Psoas muscle (tissue), 8 donors: Measurements from ENCODE around the gene ARHGEF9. TPM values are rescaled to one million over a fixed set of nuclear protein-coding genes. Genes with fewer than 3 reads are reported as not detected.

ENCODE experiments used
- ATAC-seq, 4 donors: fragments of 200-7000 bp; cut with Tn5 transposase; one replicate each; pipeline ENCODE4 v1.9.1; 2020; ENCODE audit warnings: moderate library complexity in 3 of 4, mild to moderate bottlenecking in 2 of 4
- DNase-seq, 2 donors: peaks; one replicate each; pipeline ENCODE4 v3.0.0-alpha.2; 2020
- H3K27ac ChIP-seq: fragments of 200-600 bp; one replicate; pipeline ENCODE4 v1.8.0; 2022
- H3K27me3 ChIP-seq, 3 donors: fragments of 200-600 bp in 1 of 3; one replicate each; pipeline versions ENCODE4 v1.6.1 to v1.8.0; 2013 to 2022; ENCODE audit warnings: low read length in 2 of 3, mild to moderate bottlenecking in 2 of 3, moderate library complexity in 1 of 3; ENCODE audit not compliant: insufficient read depth in 3 of 3
- H3K36me3 ChIP-seq, 2 donors: fragments of 200-600 bp in 1 of 2; one replicate each; pipeline versions ENCODE4 v1.6.1 to v1.8.0; 2013 to 2022; ENCODE audit warnings: low read depth in 1 of 2, mild to moderate bottlenecking in 1 of 2, moderate library complexity in 1 of 2; ENCODE audit not compliant: insufficient read depth in 1 of 2
- H3K4me1 ChIP-seq: fragments of 200-600 bp; one replicate; pipeline ENCODE4 v1.8.0; 2022
- H3K4me3 ChIP-seq: fragments of 200-600 bp; one replicate; pipeline ENCODE4 v1.8.0; 2022; ENCODE audit warnings: mild to moderate bottlenecking
- H3K9me3 ChIP-seq: fragments of 200-600 bp; one replicate; pipeline ENCODE4 v1.8.0; 2022
- WGBS, 3 donors: extraction: QIAGEN DNeasy Blood & Tissue Kit; methylation state at CpG; one replicate each; pipeline versions ENCODE4 v1.1.6 to v1.1.7; 2013; 5-methylcytosine and 5-hydroxymethylcytosine counted together
- intact Hi-C, 2 donors: fragments of 100-400 bp; cut with DNase I; formaldehyde crosslinking; loops; one replicate each; pipeline versions ENCODE4 v1.11.0 to v1.14.2; 2022
- polyA plus RNA-seq, 3 donors: library from polyadenylated mRNA; stranded (reverse); fragments of 200-250 nt; gene quantifications; one replicate each; pipeline ENCODE4 v1.2.3, GENCODE V29; 2013
- total RNA-seq, 4 donors: library from RNA; stranded (reverse); fragmentation: NEBNext Ultra II Directional in 2 of 4; extraction: Animal tissue kit (Norgen Biotek cat#: 25700) in 2 of 4; gene quantifications; one replicate each; pipeline versions ENCODE4 v1.2.1 to v1.2.4, GENCODE V29; 2021 to 2023
- TF ChIP-seq, protein P1 (sequence below): fragments of 200-600 bp; IDR thresholded peaks from one replicate; pipeline ENCODE4 v1.8.0; 2022; ENCODE audit warnings: antibody characterized with exemption
- donor health status: healthy with polysubstance abuse.
- donor health status: DM: no; HTN: no; CAD: no; lungs with moderate emphysema.
- donor health status: Bipolar disorder and iron deficiency.
- donor health status: healthy.
- donor health status: DM: yes; HTN: yes; CAD: no.
- donor health status: DM: no; HTN: no; CAD: no.
- donor health status: DM: no; HTN: no; CAD: no.
- donor health status: DM: yes; HTN: yes; CAD: no.

Gene ARHGEF9
- total and polyA plus RNA-seq, 7 donors = 1.6 to 9.4 (median 4.7) TPM

DNA sequence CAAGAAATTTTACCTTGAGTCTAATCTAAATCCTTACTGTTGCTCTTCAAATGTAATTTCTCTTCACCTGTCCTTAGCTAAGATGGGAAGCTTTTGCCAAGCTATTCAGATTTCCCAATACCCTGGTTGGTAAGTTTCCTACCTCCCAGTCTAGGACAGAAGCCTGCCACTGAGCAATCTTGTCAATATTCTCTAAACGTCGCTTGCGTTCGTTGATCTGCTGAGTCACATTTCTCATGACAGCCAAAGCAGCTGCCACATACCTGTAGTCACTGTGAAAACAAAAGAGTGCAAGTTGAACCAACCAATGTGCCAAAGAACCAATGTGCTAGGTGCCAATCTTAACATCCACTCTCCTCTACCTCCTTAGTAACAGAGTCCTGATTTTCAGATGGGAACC lies 111.1 kb downstream of the ARHGEF9 start:
- WGBS, 3 donors = 68 to 83% (median 70%) methylated on average over 4 of the region's 4 CpGs
- no peaks in the 10 kb centered on the region for H3K27me3 ChIP-seq
- no peak overlapping the region for H3K4me3 ChIP-seq
- no peaks in the 10 kb centered on the region for H3K4me1 ChIP-seq
- H3K9me3 ChIP-seq = no peaks in the 10 kb centered on the region
- DNase-seq (no peak), ATAC-seq (peak in 1 of 4 donors; percentile 41)
- TF ChIP-seq, protein P1, sequence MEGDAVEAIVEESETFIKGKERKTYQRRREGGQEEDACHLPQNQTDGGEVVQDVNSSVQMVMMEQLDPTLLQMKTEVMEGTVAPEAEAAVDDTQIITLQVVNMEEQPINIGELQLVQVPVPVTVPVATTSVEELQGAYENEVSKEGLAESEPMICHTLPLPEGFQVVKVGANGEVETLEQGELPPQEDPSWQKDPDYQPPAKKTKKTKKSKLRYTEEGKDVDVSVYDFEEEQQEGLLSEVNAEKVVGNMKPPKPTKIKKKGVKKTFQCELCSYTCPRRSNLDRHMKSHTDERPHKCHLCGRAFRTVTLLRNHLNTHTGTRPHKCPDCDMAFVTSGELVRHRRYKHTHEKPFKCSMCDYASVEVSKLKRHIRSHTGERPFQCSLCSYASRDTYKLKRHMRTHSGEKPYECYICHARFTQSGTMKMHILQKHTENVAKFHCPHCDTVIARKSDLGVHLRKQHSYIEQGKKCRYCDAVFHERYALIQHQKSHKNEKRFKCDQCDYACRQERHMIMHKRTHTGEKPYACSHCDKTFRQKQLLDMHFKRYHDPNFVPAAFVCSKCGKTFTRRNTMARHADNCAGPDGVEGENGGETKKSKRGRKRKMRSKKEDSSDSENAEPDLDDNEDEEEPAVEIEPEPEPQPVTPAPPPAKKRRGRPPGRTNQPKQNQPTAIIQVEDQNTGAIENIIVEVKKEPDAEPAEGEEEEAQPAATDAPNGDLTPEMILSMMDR = no peak
- no peak overlapping the region for H3K27ac ChIP-seq
- peaks cover 0 to 27% of the 10 kb centered on the region in 2 donors for H3K36me3 ChIP-seq
- intact Hi-C loops = no loop called here

DNA sequence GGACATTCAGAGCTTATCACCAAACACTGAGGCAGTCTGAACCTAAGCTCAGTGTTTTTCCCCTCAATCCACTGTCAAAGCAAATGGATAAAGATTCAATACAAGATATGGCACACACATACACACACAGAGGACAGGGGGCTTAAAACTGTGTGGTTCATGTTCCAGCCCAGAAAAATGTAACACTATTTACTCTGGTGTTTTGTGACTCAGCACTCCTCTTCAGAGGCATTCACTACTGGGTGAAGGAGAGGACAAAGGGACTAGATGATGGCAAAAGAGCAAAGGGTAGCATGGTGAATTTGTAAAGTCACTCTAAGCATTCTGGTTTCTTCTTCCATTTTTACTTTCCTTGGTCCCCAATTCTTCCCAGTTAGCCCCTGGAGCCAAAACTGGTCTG lies 120.3 kb downstream of the ARHGEF9 start:
- peaks cover 0 to 6% of the 10 kb centered on the region in 2 donors for H3K36me3 ChIP-seq
- ATAC-seq = no peak
- TF ChIP-seq, protein P1 = no peak
- peaks cover 0 to 15% (median 0%) of the 10 kb centered on the region in 3 donors for H3K27me3 ChIP-seq
- DNase-seq = no peak
- intact Hi-C loops = no loop called here
- no peaks in the 10 kb centered on the region for H3K4me1 ChIP-seq
- H3K27ac ChIP-seq = no peak overlapping the region
- H3K4me3 ChIP-seq = no peak overlapping the region
- H3K9me3 ChIP-seq = peaks cover 7% of the 10 kb centered on the region

DNA sequence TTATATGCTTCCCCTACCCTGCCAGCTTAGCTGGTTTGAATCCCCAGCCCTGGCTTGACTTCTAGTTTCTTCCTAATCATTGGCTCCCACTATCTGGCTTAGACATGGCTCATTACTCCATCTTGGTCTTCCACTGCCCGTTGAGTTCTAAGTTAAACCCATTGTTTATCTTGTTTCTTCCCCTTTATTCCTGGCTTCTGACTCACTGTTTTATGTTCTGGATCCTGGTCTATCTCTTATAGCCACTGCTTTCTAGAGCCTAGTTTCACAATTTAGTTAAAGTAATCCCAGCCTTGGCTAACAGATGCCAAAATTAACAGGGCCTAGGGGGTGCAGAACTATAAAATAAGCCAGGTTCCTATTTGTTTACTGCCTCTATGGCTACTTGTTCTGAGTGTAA lies 120.9 kb downstream of the ARHGEF9 start:
- WGBS, 3 donors = 44 to 82% (median 67%) methylated on average over 1 of the region's 1 CpG
- peaks cover 0 to 6% of the 10 kb centered on the region in 2 donors for H3K36me3 ChIP-seq
- intact Hi-C loops = no loop called here
- TF ChIP-seq, protein P1 = no peak
- no peak overlapping the region for H3K4me3 ChIP-seq
- no peak for ATAC-seq
- DNase-seq = no peak
- peaks cover 7% of the 10 kb centered on the region for H3K9me3 ChIP-seq
- no peak overlapping the region for H3K27ac ChIP-seq
- no peaks in the 10 kb centered on the region for H3K4me1 ChIP-seq
- H3K27me3 ChIP-seq = peaks cover 0 to 15% (median 0%) of the 10 kb centered on the region in 3 donors

DNA sequence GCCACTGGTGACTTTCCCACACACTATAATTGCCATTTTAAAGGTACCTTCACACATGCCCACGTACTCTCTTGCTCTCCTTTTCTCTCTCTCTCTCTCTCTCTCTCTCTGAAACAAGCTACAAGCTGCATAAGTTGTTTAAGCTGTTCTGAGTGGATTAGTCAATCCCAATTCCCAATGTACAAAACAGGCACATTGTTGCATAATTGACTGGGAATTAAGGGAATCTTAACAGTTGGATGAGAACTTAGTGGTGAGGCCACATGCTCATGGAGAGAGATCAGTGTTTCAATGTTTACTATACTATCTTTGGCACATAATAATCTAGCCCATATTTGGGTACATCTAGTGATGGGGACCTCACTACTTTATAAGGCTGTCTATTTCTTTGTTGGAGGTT lies 123.3 kb downstream of the ARHGEF9 start:
- ATAC-seq (no peak), DNase-seq (no peak)
- 47 to 79% (median 69%) methylated on average over 1 of the region's 1 CpG for WGBS, 3 donors
- Histone ChIP-seq H3K27me3 (peaks cover 0 to 15% (median 0%) of the 10 kb centered on the region in 3 donors), H3K4me1 (no peaks in the 10 kb centered on the region), H3K27ac (no peak overlapping the region), H3K36me3 (peaks cover 0 to 6% of the 10 kb centered on the region in 2 donors), H3K9me3 (no peaks in the 10 kb centered on the region), H3K4me3 (no peak overlapping the region)
- intact Hi-C loops = no loop called here
- TF ChIP-seq, protein P1 = no peak

DNA sequence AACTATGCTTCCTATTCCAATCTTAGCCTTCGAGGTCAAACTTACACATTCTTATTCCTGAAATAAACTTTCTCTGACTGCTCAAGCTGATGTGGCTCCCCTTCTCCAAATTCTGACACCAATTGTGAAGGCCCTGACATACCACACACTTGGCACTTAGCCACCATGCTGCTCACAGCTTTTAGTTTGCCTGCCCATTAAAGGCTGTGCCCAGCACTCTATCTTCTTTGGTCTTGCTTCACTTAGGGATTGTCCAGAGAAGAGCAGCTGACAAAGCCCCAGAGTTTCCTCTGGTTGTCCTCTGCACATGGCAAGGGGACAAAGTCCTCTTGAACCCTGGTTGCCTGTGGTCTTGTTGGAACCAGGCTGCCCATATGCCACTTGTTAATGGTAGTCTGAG lies 126.1 kb downstream of the ARHGEF9 start:
- H3K27ac ChIP-seq = no peak overlapping the region
- 64 to 93% (median 81%) methylated on average over 1 of the region's 1 CpG for WGBS, 3 donors
- ATAC-seq = no peak
- H3K4me3 ChIP-seq = no peak overlapping the region
- no peak for DNase-seq
- intact Hi-C loops = no loop called here
- H3K9me3 ChIP-seq = no peaks in the 10 kb centered on the region
- no peaks in the 10 kb centered on the region for H3K4me1 ChIP-seq
- H3K27me3 ChIP-seq = peaks cover 0 to 14% (median 0%) of the 10 kb centered on the region in 3 donors
- no peaks in the 10 kb centered on the region for H3K36me3 ChIP-seq
- TF ChIP-seq, protein P1 = no peak
